HEK293 (cell line): ENCODE results near the gene DDX10.

Source experiments
- CTCF ChIP-seq: fragments of 450-650 bp; formaldehyde crosslinking; IDR thresholded peaks from 2 replicates; pipeline ENCODE4 v1.5.1; 2016; ENCODE audit warnings: missing biosample characterization, missing genetic modification characterization
- KLF16 ChIP-seq: fragments of 450-650 bp; formaldehyde crosslinking; IDR thresholded peaks from 2 replicates; pipeline ENCODE4 v1.5.1; 2017; ENCODE audit warnings: missing biosample characterization, missing genetic modification characterization
- KLF8 ChIP-seq: fragments of 450-650 bp; formaldehyde crosslinking; IDR thresholded peaks from 2 replicates; pipeline ENCODE4 v1.5.1; 2016; ENCODE audit warnings: missing biosample characterization, missing genetic modification characterization
- YY1 ChIP-seq: fragments of 450-650 bp; formaldehyde crosslinking; IDR thresholded peaks from 2 replicates; pipeline ENCODE4 v1.5.1; 2018; ENCODE audit warnings: missing biosample characterization, missing genetic modification characterization
- ZBTB1 ChIP-seq: fragments of 450-650 bp; formaldehyde crosslinking; IDR thresholded peaks from 2 replicates; pipeline ENCODE4 v1.5.1; 2016; ENCODE audit warnings: missing biosample characterization, missing genetic modification characterization
- ZBTB49 ChIP-seq: fragments of 450-650 bp; formaldehyde crosslinking; IDR thresholded peaks from 2 replicates; pipeline ENCODE4 v1.5.1; 2016; ENCODE audit warnings: missing biosample characterization, missing genetic modification characterization, low read depth
- ZFP37 ChIP-seq: fragments of 450-650 bp; formaldehyde crosslinking; IDR thresholded peaks from 2 replicates; pipeline ENCODE4 v1.5.1; 2016; ENCODE audit warnings: missing biosample characterization, missing genetic modification characterization
- ZNF140 ChIP-seq: fragments of 450-650 bp; formaldehyde crosslinking; IDR thresholded peaks from 2 replicates; pipeline ENCODE4 v1.5.1; 2016; ENCODE audit warnings: missing biosample characterization, missing genetic modification characterization
- ZNF274 ChIP-seq, 2 experiments: fragments of 200-500 bp in 1 of 2; fragments of 450-650 bp in 1 of 2; sonication (Bioruptor generic) in 1 of 2; formaldehyde crosslinking in 1 of 2; IDR thresholded peaks; 2 replicates each; pipeline versions ENCODE4 v1.5.1 to v1.6.1; 2014 to 2016; ENCODE audit warnings: borderline replicate concordance in 1 of 2, inconsistent platforms in 1 of 2, low read length in 1 of 2, missing biosample characterization in 1 of 2, missing genetic modification characterization in 1 of 2
- TF ChIP-seq, protein P1 (sequence below): fragments of 450-650 bp; formaldehyde crosslinking; IDR thresholded peaks from 2 replicates; pipeline ENCODE4 v1.5.1; 2017; ENCODE audit warnings: missing biosample characterization, missing genetic modification characterization
- TF ChIP-seq, protein P2 (sequence below): sonication (generic); formaldehyde crosslinking; IDR thresholded peaks from 2 replicates; pipeline ENCODE4 v1.8.1; 2022; ENCODE audit warnings: mild to moderate bottlenecking, moderate library complexity, missing genetic modification reagents

DNA sequence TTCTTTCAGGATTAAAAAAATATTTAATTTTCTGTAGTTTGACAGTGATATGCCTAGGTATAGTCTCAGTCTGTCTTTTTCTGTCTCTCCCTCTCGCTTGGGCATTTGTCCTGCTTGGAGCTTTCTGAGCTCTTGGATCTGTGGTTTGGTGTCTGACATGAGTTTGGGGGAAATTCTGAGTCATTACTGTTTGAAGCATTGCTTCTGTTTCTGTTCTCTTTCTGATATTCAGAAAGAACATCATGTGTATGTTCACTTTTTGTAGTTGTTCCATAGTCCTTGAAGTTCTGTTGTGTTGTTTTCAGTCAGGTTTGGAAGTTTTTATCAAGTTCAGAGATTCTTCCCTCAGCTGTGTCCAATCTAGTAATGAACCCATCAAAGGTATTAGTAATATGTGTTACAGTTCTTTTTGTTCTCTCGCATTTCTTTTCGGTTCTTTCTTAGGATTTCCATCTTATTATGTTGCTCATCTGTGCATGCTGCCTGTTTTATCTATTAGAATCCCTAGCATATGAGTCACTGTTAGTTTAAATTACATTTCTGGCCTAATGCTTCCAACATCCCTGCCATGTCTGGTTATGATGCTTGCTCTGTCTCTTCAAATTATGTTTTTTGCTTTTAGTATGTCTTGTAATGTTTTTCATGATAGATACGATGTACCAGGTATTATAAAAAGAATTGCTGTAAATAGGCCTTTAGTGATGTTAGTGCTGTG lies 48.4 kb downstream of the DDX10 start:
- no peak for TF ChIP-seq CTCF (tag by site-specific recombination)
- no peak for TF ChIP-seq ZNF274 (IDR thresholded peaks at IDR 0.05; ENCODE audit: low read length)
- no peak for TF ChIP-seq ZNF274 (tag by site-specific recombination; IDR thresholded peaks at IDR 0.05; ENCODE audit: borderline replicate concordance)
- TF ChIP-seq, protein P1, sequence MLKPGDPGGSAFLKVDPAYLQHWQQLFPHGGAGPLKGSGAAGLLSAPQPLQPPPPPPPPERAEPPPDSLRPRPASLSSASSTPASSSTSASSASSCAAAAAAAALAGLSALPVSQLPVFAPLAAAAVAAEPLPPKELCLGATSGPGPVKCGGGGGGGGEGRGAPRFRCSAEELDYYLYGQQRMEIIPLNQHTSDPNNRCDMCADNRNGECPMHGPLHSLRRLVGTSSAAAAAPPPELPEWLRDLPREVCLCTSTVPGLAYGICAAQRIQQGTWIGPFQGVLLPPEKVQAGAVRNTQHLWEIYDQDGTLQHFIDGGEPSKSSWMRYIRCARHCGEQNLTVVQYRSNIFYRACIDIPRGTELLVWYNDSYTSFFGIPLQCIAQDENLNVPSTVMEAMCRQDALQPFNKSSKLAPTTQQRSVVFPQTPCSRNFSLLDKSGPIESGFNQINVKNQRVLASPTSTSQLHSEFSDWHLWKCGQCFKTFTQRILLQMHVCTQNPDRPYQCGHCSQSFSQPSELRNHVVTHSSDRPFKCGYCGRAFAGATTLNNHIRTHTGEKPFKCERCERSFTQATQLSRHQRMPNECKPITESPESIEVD (tag by site-specific recombination), result no peak
- TF ChIP-seq ZBTB1 (tag by site-specific recombination), result no peak
- TF ChIP-seq, protein P2, sequence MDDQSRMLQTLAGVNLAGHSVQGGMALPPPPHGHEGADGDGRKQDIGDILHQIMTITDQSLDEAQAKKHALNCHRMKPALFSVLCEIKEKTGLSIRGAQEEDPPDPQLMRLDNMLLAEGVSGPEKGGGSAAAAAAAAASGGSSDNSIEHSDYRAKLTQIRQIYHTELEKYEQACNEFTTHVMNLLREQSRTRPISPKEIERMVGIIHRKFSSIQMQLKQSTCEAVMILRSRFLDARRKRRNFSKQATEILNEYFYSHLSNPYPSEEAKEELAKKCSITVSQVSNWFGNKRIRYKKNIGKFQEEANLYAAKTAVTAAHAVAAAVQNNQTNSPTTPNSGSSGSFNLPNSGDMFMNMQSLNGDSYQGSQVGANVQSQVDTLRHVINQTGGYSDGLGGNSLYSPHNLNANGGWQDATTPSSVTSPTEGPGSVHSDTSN (CRISPR knock-in tag), result no peak
- no peak for TF ChIP-seq KLF8 (tag by site-specific recombination)
- TF ChIP-seq KLF16 (tag by site-specific recombination), result no peak
- TF ChIP-seq ZNF140 (tag by site-specific recombination), result no peak
- TF ChIP-seq ZBTB49 (tag by site-specific recombination), result no peak
- TF ChIP-seq ZFP37, result no peak
- TF ChIP-seq YY1 (tag by site-specific recombination), result no peak
